Stimulated activated CD4-positive, alpha-beta T cell treated with anti-CD3 and anti-CD28 coated beads, Interleukin-15, amount 100 ng/mL, for 1 hour (primary cell): Measurements from ENCODE around the gene KLF4.
"Not testable (repeated sequence)": the region's sequence is repeated elsewhere in the genome, so short reads cannot be mapped to it uniquely, and the experiment has no call there.

ENCODE experiments used
- DNase-seq, 2 donors: peaks; one replicate each; pipeline ENCODE4 v3.0.0-alpha.2; 2020; ENCODE audit warnings: low read depth in 1 of 2, low spot score in 1 of 2

KLF4 gene

DNA sequence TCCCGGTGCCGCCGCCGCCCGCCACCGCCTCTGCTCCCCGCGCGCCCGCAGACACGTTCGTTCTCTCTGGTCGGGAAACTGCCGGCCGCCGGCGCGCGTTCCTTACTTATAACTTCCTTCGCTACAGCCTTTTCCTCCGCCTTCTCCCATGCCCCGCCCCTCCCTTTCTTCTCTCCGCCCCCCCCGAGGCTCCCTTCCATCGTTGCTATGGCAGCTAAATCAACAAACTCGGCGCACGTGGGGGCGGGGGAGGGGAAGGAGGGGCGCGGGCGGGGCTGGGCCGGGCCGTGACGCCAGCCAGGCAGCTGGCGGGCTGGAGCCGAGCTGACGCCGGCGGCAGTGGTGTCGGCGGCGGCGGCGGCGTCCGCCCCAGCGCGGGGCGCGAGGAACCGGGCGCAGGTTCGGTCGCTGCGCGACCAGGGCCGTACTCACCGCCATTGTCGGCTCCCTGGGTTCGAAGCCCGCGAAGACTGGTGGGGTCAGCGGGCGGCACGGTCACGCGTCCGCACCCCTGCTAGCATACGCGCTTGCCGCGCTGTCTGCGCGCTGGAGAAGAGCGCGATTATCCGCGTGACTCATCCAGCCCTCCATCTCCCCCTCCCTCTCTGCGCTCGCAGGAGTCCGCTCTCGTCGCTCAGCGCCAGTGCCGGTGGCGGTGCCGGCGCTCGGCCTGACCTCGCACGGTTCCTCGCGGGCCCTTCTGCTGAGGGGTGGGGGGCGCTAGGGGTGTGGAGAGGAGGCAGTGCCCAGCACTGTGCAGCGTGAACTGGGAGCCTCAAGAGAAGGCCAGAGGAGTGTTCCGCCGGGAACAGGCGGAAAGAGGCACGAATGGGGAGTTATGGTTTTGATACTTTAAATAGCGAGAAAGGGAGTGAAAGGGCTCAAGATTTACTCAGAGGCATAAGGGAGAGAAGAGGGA, at the start of gene KLF4:
TSS of gene KLF4 (minus strand) at position 83 of the 919 bp plus-strand sequence. CDS start 597 bp downstream, outside the sequence.
- peak in 1 of 2 donors; percentile 42 for DNase-seq

DNA sequence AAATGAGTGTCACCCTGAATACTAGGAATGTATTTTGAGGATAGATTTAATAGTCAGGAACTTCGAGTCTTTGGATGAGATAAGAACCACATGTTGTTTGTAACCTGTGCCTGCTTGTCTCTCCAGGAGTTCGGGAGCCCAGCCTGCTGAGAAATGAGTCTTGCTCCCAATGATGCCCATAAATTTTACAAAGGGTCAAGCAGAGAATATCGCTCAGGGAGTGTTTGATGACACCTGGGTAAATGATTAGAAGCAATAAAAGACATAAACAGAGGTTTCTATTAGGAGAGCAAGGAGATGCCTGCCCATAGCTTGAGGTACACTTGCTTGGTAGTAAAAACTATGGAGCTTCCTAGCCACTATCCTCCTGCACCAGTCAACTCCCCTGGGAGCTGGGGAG, 46.9 kb upstream of the KLF4 start:
- no peak for DNase-seq

DNA sequence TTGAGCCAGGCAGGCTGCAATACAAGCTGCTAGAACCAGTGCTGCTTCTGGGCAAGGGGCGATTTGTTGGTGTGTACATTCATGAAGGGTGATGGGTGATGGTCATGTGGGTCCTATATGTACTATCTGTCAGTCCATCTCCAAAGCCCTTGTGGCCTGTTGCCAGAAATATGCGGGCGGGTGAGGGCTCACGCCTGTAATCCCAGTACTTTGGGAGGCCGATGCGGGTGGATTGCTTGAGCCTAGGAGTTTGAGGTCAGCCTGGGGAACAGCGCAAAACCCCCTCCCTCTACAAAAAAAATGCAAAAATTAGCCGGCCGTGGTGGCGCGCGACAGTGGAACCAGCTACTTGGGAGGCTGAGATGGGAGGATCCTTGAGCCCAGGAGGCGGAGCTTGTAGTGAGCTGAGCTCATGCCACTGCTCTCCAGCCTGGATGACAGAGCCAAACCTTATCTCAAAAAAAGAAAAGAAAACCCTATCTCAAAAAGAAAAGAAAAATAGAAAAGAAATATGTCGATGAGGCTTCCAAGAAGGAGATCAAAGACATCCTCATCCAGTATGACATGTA, 45.0 kb upstream of the KLF4 start:
- DNase-seq: no peak

DNA sequence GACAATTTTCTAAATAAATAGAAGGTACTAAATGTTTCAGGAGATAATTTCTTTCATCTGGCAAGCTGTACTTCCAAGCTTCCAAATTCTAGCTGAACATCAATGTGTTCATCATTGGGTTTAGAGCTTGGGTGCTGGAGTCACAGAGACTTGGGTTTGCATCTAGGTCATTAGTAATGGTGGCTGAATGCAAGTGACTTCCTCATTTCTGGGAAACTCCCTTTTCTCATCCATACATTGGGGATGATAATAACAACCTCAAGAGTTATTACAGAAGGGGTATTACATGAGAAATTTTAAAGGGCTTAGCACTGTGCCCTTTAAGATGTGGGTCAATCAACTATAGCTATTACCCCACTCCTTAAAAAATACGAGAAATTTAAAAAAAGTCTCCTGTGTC, 41.1 kb upstream of the KLF4 start:
- no peak for DNase-seq

DNA sequence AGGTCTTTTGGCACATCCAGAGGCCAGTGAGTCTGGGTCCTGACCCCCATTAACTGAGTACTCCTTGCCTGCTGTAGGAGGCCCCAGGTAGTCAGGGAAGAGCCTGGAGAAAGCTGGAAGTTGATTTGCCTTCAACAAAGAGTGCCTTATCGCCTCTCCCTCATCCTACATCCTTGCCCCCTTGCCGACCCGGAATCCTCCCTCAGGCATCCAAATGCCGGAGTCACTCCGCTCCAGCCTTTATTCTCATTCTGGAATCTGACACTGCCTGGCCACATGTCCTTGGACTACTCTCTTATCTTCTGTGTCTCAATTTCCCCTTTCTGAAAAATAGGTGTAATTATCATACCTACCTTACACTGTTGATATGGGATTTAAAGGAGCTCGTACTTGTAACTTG, 39.1 kb upstream of the KLF4 start:
- no peak for DNase-seq

DNA sequence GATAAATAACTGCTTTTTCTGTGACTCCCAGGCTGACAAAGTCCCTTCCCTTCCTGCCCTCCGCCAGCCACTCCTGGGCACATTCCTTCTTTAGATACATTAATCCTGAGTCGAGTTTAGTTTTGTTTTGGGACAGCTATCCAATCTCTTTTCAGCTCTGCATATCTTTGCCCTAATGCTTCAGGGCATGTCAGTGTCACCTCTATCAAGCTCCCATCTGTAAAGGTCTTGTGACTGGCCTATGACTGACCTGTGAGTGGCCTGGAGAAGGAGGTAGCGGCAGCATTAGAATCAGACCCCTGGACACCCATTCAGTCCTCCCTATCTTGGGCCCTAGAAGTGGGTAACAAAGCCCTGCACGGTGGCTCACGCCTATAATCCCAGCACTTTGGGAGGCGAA, 34.0 kb upstream of the KLF4 start:
- no peak for DNase-seq

DNA sequence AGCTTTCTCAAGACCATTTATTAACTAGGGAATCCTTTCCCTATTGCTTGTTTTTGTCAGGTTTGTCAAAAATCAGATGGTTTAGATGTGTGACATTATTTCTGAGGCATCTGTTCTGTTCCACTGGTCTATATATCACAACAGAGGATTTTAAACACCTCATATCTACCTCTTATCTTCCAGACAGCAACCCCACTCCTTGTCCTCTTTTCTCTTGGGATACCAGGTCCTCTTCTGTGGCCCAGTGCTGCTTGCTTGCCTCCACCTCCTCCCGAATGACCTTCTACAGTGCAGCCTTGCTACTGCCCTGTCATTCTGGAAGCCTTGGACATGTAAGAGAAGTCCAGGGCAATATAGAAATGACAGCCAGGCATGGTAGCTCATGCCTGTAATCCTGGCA, 30.6 kb upstream of the KLF4 start:
- no peak for DNase-seq

DNA sequence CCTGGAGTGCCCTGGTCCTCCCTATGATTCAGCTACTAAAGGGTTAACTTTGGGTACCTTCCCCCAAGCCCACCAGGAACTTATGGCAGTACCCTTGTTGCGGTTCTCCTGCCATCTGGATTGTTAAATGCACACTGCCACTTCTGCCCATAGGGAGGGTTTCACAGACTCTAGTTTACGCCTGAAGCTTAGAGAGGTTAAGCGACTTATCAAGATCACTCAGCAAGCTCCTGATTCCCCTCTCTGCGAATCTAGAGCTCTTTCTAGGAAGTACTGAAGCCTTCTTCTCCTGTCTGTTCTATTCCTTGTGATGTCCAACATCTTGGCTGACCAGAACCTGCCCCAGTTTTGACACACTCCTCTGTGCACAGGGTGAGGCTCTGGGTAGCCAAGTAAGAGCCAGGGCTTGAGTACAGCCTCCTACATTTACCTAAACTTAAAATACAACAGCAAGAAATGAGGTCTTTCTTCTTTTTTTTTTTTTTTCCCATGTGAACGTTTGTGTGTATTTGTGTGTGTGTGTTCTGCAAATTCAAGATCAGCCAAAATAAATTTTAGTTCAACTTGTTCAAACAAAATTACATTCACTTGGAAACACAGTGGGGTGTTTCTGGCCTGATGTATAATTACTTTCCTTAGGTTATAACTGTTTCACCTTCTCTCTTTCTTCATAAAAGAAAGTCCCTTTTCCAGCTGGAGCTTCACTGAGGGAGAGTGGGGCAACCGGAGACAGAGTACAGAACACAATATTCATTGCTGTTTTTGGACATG, 28.7 kb upstream of the KLF4 start:
- DNase-seq: no peak

DNA sequence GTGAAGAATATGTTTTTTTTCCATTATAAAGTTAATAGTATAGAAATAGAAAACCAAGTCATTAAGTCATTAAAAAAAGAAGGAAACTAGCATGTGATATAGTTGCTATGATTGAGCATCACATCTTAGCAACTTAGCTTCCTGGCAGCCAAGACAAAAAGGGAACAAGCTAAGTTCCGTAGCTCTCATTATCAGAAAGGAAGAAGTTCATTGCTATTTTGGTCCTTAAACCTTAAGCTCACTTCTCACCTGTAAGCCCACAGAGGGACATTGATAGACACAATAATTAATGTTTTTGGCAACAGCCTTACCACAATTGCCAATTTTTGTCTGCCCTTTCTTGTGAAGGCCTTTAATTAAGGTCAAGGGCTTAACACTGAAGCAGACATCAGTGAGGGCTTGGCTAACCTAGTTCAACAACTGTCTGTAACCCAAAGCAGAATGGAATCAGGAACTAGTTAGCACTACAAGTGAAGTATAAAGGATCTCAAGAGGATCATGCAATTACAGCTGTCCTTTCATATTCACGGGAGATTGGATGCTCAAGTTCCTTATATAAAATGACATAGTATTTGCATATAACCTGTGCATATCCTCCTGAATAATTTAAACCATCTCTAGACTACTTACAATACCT, 24.0 kb upstream of the KLF4 start:
- no peak for DNase-seq

DNA sequence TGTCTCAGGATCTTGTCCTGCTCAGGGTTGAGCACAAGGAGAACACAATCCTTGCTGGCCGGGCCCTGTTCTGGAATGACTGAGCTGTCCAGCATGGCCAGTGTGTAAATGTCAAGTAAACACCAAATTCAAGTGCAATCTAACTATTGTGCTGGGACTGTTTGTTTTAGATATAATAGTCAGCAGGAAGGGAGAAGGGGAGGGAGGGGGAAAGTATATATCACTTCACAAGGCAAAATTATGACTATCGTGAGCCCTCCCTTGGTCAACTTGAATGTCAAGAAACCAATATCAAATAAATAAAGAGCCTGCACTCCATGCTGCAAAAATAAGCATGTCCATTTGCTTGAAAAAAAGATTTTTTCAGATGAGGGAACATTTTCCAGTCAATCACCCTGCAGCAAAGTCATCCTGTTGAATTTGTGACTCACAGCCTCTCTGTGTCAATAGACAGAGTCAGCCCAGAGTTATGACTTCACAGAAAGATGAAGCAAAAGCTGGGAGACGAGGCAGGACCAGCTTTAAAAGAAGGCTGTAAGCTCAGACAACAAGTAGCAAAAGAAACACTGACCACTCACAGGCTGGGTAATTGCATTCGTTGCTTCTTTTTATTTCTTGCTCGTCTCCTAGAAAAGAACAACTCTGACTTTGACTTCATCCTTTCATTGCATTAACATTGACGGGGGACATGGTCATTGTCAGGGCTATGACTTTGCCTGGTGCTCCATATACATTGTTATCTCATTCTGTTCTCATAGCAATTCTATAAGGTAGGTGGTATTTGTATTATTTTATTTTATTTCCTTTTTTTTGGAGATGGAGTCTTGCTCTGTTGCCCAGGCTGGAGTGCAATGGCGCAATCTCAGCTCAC, 15.3 kb upstream of the KLF4 start:
- no peak for DNase-seq

DNA sequence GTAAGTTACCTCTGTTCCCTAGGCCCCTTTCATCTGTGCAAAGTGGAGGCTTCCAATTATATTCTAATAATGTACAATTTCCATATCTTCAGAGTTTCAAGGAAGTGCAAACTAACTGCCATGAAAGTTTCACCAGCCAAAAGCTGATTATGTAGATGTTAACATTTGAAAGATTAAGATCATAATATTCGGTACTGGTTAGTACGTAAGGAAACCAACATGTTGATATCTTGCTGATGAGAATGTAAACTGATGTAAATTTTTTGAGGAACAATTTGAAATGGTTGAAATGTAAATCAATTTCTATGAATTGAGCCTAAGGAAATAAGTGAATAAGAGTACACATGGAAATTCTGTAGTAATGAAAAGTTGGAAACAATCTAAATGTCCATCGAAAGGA, 12.9 kb upstream of the KLF4 start:
- no peak for DNase-seq

DNA sequence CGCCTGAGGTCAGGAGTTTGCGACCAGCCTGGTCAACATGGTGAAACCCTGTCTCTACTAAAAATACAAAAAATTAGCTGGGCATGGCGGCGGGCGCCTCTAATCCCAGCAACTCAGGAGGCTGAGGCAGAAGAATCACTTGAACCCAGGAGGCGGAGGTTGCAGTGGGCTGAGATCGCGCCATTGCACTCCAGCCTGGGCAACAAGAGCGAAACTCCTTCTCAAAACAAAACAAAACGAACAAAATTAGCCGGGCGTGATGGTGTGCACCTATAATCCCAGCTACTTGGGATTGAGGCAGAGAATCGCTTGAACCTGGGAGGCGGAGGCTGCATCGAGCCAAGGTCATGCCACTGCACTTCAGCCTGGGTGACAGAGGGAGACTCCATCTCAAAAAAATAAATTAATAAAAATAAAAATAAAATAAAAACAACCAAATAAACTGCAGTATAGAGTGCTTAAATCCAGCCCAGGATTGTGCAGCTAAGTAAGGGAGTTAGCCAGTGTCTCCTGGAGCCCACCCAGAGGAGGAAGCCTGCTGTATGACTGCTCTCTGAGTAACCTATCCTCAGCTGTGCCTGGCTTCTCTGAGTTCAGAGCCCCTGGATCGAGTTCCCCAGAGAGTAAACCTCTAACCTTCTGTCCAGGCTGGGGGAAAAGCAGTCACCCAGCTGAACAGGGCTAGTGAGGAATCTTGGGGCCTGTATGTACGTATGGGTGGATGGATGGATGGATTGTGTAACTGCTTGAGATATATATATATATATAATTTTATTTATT, 11.0 kb upstream of the KLF4 start:
- not testable (repeated sequence) for DNase-seq

DNA sequence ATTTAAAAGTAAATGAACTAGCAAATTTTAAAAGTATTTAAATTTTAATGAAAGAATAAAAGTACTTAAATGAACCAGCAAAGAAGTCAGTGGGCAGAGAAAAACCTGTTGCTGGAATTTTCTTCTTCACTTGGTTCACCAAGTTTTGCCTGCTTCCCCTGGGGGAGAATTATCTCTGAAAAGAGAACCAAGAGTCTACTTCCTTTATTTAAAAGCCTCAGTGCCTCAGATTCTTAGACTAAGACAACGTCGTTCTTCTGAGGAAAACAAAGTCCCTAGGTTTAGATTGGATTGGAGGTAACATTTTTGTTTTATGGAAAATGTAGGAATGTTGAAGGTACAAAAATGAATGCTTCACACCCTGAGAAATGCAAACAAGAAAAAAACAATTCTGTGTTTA, 7.4 kb upstream of the KLF4 start:
- no peak for DNase-seq

DNA sequence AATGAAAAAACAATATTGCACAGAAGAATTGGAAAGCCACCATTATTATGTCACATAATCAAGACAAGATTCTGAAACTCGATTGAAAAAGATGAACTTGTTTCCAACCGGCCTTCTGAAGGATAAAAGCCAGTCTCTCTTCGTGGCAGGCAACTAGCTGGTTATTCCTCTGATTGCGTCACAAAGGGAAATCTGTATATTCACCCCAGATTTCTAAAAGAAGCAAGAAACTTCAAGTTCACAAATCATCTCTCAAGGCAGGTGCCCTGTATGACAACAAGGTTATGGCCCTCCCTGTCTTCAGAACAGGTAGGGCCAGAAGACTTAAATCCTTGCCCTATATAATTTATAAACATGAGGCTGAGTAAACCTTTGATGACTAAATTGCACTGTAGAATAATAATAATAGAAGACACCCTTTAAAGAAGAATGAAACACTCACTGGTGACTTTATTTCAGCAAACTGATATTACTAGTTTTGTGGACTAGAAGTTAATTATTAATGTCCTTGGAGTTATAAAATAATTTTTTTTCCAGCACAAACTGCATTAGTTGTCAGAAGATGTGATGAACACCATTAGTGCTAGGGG, 2.9 kb upstream of the KLF4 start:
- no peak for DNase-seq

DNA sequence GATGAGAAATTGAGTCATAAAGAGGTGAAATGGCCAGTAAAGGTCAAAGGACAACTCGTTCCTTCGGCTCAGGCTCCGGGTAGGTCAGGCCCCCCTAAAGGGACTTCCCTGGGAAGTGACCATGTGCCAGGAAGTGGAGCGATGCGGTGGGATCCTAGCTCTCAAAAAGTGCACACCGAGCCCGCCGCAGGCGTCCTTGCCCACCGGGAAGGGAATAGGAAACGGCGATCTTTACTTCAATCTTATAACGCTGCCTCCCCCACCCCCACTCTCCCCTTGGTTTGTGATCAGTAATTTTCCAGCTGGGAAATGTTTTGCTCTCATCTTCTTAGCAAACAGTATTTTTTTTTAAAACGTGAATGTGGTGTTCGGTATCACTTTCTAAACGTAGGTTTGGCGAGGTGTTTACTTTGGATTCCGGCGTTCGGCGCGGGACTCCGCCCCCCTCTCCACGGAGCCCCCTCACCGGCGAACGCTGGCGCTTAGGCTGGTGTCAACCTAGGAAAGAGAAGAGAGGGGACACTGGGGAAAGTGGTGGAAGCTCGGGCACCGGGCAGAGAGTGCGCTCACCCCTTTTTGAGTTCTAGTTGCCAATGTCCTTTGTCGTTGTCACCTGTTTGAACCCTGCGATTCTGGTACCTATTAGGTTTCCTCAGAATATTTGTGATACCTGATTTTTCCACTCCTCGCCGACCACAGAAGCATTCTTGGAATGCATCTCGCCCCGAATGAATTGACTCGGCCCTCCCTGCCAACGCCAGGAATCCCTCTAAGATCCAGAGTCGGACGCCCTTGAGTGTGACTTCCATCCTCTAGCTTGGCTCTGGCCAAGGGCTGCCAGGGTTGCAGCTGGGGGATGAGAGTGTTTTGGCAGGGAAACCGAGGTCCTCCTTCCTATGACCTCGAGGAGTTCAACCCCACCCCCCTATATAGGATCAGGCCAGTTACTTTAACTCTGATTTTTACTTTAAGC, 1.8 kb upstream of the KLF4 start:
- no peak for DNase-seq

DNA sequence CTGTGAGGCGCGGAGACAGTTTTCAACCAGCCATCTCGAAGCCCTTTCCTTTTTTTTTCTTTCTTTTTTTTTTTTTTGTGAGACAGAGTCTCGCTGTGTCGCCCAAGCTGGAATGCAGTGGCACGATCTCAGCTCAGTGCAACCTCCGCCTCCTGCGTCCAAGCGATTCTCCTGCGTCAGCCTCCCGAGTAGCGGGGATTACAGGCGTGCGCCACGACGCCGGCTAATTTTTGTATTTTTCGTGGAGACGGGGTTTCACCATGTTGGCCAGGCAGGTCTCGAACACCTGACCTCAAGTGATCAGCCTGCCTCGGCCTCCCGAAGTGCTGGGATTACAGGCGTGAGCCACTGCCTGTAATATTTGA, 1.0 kb upstream of the KLF4 start:
- not testable (repeated sequence) for DNase-seq

DNA sequence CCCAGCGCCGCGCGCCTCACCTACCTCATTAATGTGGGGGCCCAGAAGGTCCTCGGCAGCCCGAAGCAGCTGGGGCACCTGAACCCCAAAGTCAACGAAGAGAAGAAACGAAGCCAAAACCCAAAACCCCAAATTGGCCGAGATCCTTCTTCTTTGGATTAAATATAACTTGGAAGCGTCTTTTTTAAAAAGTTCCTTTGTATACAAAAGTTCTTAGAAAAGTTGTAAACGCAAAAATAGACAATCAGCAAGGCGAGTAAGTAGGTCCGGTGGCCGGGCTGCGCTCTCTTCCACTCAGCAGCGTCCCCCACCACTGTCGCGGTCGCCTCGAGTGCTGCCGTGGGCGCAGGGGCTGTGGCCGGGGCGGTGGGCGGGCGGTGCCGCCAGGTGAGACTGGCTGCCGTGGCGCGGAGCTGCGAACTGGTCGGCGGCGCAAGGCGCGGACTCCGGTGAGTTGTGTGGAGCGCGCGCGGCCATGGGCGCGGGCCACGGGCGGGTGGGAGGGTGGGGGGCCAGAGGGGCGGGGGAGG, 360 bp downstream of the KLF4 start:
- DNase-seq: no peak
